Esophagus muscularis mucosa (tissue), 4 donors: ENCODE results near the gene PRLR. TPM values are rescaled to one million over a fixed set of nuclear protein-coding genes. Genes with fewer than 3 reads are reported as not detected.

Source experiments
- DNase-seq: peaks from one replicate; pipeline ENCODE4 v3.0.0-alpha.2; 2017; ENCODE audit errors: extremely low spot score
- H3K27ac ChIP-seq, 4 donors: fragments of 200-600 bp; sonication (generic); replicated peaks in 1 of 4; 1 replicate in 3 of 4; 2 replicates in 1 of 4; pipeline ENCODE4 v1.5.1; 2016 to 2019; ENCODE audit warnings: mild to moderate bottlenecking in 1 of 4
- H3K27me3 ChIP-seq, 4 donors: fragments of 200-600 bp; sonication (generic); one replicate each; pipeline versions ENCODE4 v1.5.1 to v1.6.0; 2016 to 2019
- H3K36me3 ChIP-seq, 4 donors: fragments of 200-600 bp; sonication (generic); one replicate each; pipeline ENCODE4 v1.5.1; 2016 to 2019
- H3K4me1 ChIP-seq, 4 donors: fragments of 200-600 bp; sonication (generic); one replicate each; pipeline ENCODE4 v1.5.1; 2016 to 2019
- H3K4me3 ChIP-seq, 4 donors: fragments of 200-600 bp; sonication (generic); 1 replicate in 2 of 4; 2 replicates in 2 of 4; pipeline ENCODE4 v1.5.1; 2016 to 2019; ENCODE audit warnings: mild to moderate bottlenecking in 4 of 4, moderate library complexity in 1 of 4
- H3K9me3 ChIP-seq, 4 donors: fragments of 200-600 bp; sonication (generic); 1 replicate in 3 of 4; 2 replicates in 1 of 4; pipeline ENCODE4 v1.5.1; 2016 to 2019
- EP300 ChIP-seq: sonication (generic); formaldehyde crosslinking; IDR thresholded peaks from one replicate; pipeline ENCODE4 v1.6.1; 2017; ENCODE audit warnings: antibody characterized with exemption
- POLR2A ChIP-seq: fragments of 450-650 bp; IDR thresholded peaks from one replicate; pipeline ENCODE4 v1.6.1; 2017; ENCODE audit warnings: antibody characterized with exemption, moderate library complexity, mild to moderate bottlenecking, low read depth
- POLR2AphosphoS5 ChIP-seq, 2 donors: sonication (generic); formaldehyde crosslinking; IDR thresholded peaks; one replicate each; pipeline ENCODE4 v1.6.1; 2017; ENCODE audit warnings: antibody characterized with exemption in 2 of 2
- WGBS: methylation state at CpG from one replicate; pipeline ENCODE4 v1.1.5; 2018; 5-methylcytosine and 5-hydroxymethylcytosine counted together
- intact Hi-C: fragments of 100-400 bp; cut with DNase I; formaldehyde crosslinking; loops from one replicate; pipeline ENCODE4 v1.15.1; 2023
- total RNA-seq, 4 donors: library from RNA; depleted of rRNA; stranded (reverse); fragments of >200 nt; gene quantifications; one replicate each; pipeline versions ENCODE4 v1.1.0 to v1.2.1, GENCODE V29; 2016
- TF ChIP-seq, protein P1 (sequence below), 3 experiments: fragments of 200-600 bp in 2 of 3; fragments of 450-650 bp in 1 of 3; sonication (generic) in 2 of 3; IDR thresholded peaks; one replicate each; pipeline ENCODE4 v1.5.1; 2017 to 2019; ENCODE audit warnings: antibody characterized with exemption in 3 of 3, mild to moderate bottlenecking in 2 of 3, moderate library complexity in 1 of 3

Gene PRLR
- total RNA-seq, 4 donors from 2014 or later, result 0.66 to 1.7 (median 0.79) TPM

GRCh38 chr5:35024911-35025510 is 205.3 kb downstream of the PRLR start:
- H3K36me3 ChIP-seq, result no peaks in the 10 kb centered on the region
- no peak for DNase-seq
- H3K27ac ChIP-seq, result no peak overlapping the region
- WGBS, result 92% methylated on average over 10 of the region's 10 CpGs
- no peaks in the 10 kb centered on the region for H3K27me3 ChIP-seq
- intact Hi-C loops, result no loop called here
- no peaks in the 10 kb centered on the region for H3K4me1 ChIP-seq
- H3K9me3 ChIP-seq, result no peaks in the 10 kb centered on the region
- H3K4me3 ChIP-seq, result no peak overlapping the region
- TF ChIP-seq POLR2AphosphoS5 (IDR thresholded peaks at IDR 0.05), result no peak
- TF ChIP-seq EP300, result no peak
- TF ChIP-seq, protein P1, sequence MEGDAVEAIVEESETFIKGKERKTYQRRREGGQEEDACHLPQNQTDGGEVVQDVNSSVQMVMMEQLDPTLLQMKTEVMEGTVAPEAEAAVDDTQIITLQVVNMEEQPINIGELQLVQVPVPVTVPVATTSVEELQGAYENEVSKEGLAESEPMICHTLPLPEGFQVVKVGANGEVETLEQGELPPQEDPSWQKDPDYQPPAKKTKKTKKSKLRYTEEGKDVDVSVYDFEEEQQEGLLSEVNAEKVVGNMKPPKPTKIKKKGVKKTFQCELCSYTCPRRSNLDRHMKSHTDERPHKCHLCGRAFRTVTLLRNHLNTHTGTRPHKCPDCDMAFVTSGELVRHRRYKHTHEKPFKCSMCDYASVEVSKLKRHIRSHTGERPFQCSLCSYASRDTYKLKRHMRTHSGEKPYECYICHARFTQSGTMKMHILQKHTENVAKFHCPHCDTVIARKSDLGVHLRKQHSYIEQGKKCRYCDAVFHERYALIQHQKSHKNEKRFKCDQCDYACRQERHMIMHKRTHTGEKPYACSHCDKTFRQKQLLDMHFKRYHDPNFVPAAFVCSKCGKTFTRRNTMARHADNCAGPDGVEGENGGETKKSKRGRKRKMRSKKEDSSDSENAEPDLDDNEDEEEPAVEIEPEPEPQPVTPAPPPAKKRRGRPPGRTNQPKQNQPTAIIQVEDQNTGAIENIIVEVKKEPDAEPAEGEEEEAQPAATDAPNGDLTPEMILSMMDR (IDR thresholded peaks at IDR 0.05), result no peak
- no peak for TF ChIP-seq POLR2A

- Histone ChIP-seq H3K36me3 (no peaks in the 10 kb centered on the region), H3K4me1 (no peaks in the 10 kb centered on the region), H3K27ac (no peak overlapping the region), H3K4me3 (no peak overlapping the region), H3K9me3 (no peaks in the 10 kb centered on the region), H3K27me3 (no peaks in the 10 kb centered on the region)
- TF ChIP-seq POLR2A (no peak), POLR2AphosphoS5 (IDR thresholded peaks at IDR 0.05) (no peak), EP300 (no peak)
- TF ChIP-seq, protein P1 (IDR thresholded peaks at IDR 0.05), result no peak
- no peak for DNase-seq
- WGBS, result 86% methylated on average over 7 of the region's 7 CpGs
- intact Hi-C loops, result no loop called here
Measured at GRCh38 chr5:35023391-35024178, 206.7 kb downstream of the PRLR start.

- Histone ChIP-seq H3K4me3 (no peak overlapping the region), H3K36me3 (no peaks in the 10 kb centered on the region), H3K27me3 (no peaks in the 10 kb centered on the region), H3K4me1 (no peaks in the 10 kb centered on the region), H3K27ac (no peak overlapping the region), H3K9me3 (no peaks in the 10 kb centered on the region)
- intact Hi-C loops, result no loop called here
- no peak for DNase-seq
- TF ChIP-seq, protein P1 (IDR thresholded peaks at IDR 0.05), result no peak
- TF ChIP-seq POLR2AphosphoS5 (IDR thresholded peaks at IDR 0.05), result no peak
- no peak for TF ChIP-seq EP300
- TF ChIP-seq POLR2A, result no peak
- WGBS, result 44% methylated on average over 4 of the region's 4 CpGs
Measured at GRCh38 chr5:35016174-35017051, 213.9 kb downstream of the PRLR start.

DNA sequence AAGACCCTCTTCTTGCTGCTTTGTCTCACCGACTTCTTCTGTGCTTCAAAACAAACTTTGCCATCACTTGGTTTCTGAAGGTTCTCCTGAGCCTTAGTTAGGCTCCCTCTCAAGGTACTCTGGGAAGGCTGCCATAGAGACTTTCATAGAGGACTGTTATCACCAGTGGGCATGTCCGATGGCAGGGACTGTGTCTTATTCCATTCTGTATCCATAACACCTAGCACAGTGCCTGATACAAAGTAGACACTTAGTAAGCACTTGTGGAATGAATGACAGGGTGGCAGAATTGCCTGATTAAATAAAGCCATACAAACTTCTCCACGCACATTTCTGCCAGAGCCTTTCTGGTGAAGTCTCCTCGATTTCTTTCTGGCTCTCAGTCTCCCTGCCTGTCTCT is 215.2 kb downstream of the PRLR start:
- no peaks in the 10 kb centered on the region for H3K36me3 ChIP-seq
- intact Hi-C loops, result no loop called here
- WGBS, result 77% methylated on average over 4 of the region's 4 CpGs
- DNase-seq, result no peak
- H3K9me3 ChIP-seq, result no peaks in the 10 kb centered on the region
- no peak overlapping the region for H3K27ac ChIP-seq
- H3K4me1 ChIP-seq, result no peaks in the 10 kb centered on the region
- H3K4me3 ChIP-seq, result no peak overlapping the region
- no peak for TF ChIP-seq POLR2AphosphoS5 (IDR thresholded peaks at IDR 0.05)
- TF ChIP-seq, protein P1 (IDR thresholded peaks at IDR 0.05), result no peak
- TF ChIP-seq POLR2A, result no peak
- no peak for TF ChIP-seq EP300
- no peaks in the 10 kb centered on the region for H3K27me3 ChIP-seq
